ENCODE data around the gene ZNF883.
"Not testable (repeated sequence)": the region's sequence is repeated elsewhere in the genome, so short reads cannot be mapped to it uniquely, and the experiment has no call there.

The ZNF883 gene

DNA sequence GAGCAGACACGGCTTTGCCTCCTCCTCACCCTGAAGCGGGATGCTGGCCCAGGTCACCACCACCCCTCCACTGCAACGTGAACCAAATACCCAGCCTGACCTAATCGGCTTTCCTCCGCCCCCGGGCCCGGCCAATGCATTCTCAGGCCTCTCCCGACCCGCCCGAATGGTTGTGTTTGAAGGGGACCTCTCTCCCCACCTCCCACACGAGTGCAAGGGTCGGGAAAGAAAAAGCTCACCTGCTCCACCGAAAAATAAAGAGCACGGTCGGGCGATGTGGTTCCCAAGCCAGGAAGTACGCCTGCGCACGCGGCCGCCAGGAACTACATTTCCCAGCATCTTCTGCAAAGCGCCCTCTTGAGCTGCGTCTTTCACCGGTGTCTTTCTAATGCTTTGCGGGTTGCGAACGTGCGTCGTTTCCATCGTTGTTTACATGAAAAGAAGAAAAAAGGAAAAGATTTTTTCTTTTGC is at the start of gene ZNF883:
ZNF883 (minus strand) TSS at position 282 of the 471 bp plus-strand sequence.
- peak; percentile 72 for DNase-seq

GRCh38 chr9:113061072-113061850 is 49.3 kb upstream of the ZNF883 start:
- DNase-seq: not testable (repeated sequence)

DNA sequence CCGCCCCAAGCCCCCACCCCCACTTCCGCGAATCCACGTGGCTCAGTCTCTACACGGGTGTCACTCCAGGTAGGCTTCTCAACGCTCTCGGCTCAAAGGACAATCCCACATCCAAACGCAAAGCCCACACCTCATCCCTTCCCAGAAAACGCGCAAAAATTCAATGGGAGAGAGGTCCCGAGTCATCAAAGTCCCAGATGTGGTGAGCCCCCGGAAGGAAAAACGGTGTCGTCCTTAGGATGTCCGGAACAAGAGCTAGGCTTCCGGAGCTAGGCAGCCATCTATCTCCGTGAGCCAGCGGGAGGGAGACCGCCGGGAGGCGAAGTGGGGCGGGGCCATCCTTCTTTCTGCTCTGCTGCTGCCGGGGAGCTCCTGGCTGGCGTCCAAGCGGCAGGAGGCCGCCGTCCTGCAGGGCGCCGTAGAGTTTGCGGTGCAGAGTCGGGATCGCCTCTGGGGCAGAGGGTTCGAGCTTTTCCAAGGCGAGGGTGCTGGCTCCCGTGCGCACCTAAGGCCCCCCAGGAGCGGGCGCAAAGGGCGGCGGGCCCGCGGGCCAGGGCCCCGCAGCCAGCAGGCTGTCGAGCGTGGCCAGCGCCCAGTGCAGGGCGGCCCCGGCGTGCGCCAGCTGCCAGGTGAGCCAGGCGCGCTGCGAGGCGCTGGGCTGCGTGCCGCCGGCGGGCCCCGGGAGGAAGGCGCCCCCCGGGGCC is 47.7 kb upstream of the ZNF883 start:
- not testable (repeated sequence) for DNase-seq

DNA sequence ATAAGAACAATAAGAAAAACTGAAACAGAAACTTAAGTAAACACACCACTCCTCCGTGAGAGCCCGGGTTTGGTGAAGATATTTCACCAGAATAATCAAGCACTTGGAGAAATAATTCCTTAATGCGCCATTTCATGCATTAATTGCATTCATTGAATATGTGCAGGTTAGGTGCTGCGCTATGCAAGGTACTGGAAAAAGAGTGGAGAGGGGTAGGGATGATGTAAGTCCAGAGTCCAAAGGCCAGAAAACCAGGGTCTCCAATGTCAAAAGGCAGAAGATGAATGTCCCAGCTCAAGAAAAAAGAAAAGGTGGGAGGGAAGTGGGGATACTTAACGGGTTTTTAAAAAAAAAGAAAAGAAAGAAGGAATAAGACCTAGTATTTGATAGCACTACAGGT is 45.2 kb upstream of the ZNF883 start:
- DNase-seq: no peak

GRCh38 chr9:113056191-113057106 is 44.5 kb upstream of the ZNF883 start, which contains the start of gene ZFP37:
TSS of gene ZFP37 (minus strand) at chr9:113056724. CDS start at chr9:113056688, 36 bp downstream.
- peak; percentile 97 for DNase-seq

- DNase-seq: no peak
Measured at GRCh38 chr9:113042884-113043657, 31.1 kb upstream of the ZNF883 start.

GRCh38 chr9:113026200-113026599 is 14.2 kb upstream of the ZNF883 start:
- DNase-seq: no peak

DNA sequence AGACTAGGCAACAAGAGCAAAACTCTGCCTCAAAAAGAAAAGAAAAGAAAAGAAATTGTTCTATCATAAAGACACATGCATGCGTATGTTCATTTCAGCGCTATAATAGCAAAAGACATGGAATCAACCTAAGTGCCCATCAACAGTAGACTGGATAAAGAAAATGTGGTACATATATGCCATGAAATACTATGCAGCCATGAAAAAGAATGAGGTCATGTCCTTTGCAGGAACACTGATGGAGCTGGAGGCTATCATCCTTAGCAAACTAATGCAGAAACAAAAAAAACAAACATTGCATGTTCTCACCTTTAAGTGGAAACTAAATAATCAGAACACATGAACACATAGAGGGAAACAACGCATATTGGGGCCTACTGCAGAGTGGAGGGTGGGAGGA is 6.3 kb upstream of the ZNF883 start:
- DNase-seq: no peak

DNA sequence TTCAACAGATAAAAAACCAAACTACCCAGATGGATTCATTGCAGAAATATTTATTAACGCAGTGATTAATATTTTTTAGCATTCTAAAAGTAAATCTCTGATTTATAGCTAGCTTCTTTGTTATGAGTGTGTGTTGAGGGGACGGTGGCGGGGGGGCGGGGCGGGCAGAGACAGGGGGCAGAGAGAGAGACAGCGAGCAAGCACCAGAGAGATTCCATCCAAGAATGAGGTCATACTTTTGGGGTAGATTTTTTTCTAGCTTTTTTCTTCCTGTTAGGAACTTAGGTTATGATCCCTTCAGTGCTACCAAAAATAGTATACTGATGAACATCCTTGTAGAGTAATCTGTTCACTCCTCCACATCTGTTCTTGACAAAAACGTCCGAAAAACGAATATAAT is 500 bp upstream of the ZNF883 start:
- no peak for DNase-seq

DNA sequence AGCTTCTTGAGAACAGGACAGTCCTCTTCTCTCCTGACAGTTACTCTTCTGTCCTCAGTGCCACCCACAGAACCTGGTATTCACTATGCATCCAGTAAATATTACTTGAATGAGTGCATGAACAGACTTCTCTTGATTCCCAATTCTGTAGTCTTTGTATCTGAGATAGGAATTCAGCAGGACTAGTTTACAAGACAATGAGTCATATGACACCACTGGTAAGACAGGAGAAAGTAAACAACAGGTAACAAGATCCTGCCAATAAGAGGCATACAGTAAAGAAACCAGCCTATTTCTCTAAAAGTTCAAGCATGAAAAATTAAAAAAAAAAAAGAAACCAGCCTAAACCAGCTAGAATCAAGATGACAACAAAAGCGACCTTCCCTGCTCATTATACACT is 6.2 kb downstream of the ZNF883 start:
- DNase-seq: no peak

DNA sequence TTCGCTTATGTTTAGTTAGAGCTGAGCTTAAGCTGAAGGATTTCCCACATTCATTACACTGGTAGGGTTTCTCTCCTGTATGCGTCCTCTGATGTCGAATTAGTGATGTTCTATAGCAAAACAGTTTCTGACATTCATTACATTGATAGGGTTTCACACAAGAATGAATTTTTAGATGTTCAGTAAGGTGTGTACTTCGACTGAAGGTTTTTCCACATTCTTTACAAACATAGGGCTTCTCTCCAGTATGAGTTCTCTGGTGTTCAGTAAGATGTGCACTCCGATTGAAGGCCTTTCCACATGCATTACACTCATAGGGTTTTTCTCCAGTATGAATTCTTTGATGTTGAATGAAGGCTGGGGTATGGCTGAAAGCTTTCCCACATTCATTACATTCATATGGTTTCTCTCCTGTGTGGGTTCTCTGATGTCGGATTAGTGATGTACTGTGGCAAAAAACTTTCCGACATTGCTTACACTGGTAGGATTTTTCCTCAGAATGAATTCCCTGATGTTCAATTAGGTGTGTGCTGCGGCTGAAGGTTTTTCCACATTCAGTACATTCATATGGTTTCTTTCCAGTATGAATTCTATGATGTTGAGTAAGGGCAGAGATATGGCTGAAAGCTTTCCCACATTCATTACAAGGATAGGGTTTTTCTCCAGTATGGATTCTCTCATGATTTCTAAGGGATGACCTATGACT is 14.6 kb downstream of the ZNF883 start:
- DNase-seq: no peak

DNA sequence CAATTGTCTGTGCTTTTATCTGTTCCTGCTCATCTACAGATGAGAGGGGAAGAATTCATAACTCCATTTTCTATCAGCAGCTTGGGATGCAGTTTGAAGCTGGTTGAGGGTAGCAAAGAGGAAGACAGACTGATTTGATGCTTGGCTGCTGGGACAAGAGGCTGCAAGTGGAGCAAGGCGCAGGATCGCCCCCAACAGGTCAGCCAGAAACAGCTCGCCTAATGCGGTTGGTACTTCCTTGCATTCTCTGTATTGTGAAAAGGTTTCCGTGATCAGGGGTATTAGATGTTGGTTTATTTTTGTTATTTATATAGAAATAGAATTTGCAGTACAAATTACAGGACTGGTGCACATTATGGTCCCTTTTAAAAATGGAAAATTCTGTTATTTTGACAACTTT is 40.6 kb downstream of the ZNF883 start:
- no peak for DNase-seq

DNA sequence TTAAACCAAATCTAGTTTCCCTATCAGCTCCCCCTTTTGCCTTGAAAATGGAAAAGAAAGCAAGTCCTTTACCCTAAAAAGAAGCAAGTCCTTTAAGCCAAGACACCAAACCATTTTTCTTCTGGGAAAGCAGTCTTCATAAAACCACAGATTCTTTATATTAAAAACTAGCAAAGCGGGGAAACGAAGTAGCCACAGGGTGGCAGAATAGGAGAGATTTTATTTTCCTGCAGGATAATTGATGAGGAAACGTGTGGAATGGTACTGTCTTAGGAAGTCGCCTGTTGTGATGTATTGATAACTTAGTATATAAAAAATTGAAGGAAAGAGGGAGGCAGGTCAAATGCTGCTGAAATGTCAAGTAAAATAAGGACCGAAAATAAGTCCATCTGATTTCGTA is 41.1 kb downstream of the ZNF883 start:
- DNase-seq: no peak

DNA sequence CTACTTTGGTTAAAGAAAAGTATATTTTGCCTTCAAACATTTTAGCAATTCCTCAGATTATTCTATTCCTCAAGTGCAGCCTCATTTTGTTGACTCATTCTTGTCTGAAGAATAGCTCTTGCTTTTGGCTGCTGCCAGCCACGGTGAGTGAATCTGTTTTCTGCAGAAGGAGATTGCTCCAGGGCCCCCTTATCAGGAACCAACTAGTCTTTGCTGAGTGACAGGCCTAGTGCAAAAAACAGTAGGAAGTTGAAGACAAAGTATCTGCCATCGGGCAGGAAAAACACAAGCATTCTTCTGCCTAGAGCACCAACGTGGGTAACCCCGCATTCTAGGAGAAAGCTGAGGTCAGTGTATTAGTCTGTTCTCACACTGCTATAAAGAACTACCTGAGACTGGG is 42.3 kb downstream of the ZNF883 start:
- no peak for DNase-seq

- no peak for DNase-seq
Measured at GRCh38 chr9:112955550-112955949, 56.4 kb downstream of the ZNF883 start.

- DNase-seq: no peak
Measured at GRCh38 chr9:112945620-112946208, 66.3 kb downstream of the ZNF883 start.

DNA sequence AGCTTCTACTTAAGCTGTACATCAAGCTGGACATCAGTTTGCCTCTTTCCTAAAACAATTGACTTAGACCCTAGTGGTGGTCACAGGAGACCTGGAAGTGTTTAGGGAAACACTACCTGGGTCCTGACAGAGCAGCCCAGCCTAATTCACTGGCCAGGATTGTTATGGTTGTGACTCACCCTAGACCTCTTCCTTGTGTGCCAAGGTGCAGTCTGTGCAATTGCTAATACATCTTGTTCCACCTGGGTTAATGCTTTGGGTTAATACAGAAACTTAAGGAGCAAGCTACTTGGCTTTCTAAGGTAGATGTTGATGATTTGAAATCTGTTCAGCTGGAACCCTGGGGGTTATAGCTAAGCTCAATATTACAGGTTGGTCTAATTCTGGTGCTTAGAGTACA is 72.6 kb downstream of the ZNF883 start:
- DNase-seq: no peak

- no peak for DNase-seq
Measured at GRCh38 chr9:112933696-112934095, 78.3 kb downstream of the ZNF883 start.

DNA sequence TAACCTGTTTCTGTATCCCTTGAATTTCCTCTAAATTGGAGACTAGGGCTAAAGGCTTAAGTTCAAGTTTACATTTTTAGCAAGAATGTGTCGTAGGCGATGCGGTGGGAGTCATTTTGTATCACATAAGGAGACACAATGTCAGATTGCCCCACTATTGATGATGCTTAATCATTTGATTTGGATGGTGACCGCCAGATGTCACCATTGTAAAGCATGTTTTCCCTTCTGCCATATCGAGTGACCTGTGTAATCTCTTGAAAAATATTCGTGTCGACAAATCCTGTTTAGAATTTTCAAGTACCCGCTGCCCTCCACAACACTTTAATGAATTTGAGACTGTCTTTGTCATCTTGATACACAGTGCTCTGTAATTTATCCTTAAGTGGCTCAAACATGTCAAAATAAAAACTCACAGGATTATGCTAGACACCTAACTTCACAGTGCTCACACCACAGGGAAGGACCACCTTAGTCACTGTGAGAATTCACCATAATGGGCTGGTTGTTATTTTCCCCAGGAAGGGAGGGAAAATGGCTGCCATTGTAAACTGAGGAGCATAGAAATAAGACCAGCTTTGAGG is 86.8 kb downstream of the ZNF883 start:
- DNase-seq: peak; percentile 5

- peak; percentile 52 for DNase-seq
Measured at GRCh38 chr9:112921549-112921948, 90.4 kb downstream of the ZNF883 start.

DNA sequence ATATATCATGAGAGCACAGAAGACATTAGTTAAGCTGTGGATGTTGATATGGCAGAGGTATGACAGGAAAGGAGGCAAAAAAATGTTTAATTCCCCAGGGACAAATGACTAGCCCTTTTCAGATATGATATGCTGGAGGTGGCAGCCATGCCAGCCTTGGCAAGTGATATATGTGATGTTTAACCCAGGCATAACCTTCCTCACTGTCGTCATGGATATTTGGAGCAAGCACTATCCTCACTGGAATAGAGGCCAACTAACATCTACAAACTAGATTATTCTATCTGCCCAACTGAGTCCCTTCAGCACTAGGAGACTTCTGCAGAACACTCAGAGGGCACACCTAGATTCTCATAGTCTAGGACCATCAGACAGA is 94.0 kb downstream of the ZNF883 start:
- DNase-seq: no peak

Data from midbrain (tissue), 1 donor.